ENCODE results near the gene TMEM63C.
"Not testable (repeated sequence)": the region's sequence is repeated elsewhere in the genome, so short reads cannot be mapped to it uniquely, and the experiment has no call there.

The TMEM63C gene

GRCh38 chr14:77158882-77159255 is 22.7 kb upstream of the TMEM63C start:
- Histone ChIP-seq H3K4me1 (ENCODE audit: control insufficient read depth in 1 of 2, insufficient read depth in 2 of 2, low read length in 2 of 2) (peaks cover 0 to 12% of the 10 kb centered on the region in 2 donors), H3K27me3 (ENCODE audit: low read depth, low read length) (peaks cover 5% of the 10 kb centered on the region), H3K4me3 (ENCODE audit: low read depth in 1 of 2, low read length in 2 of 2) (no peak overlapping the region), H3K36me3 (ENCODE audit: control insufficient read depth in 1 of 2, insufficient read depth in 2 of 2, low read length in 2 of 2) (no peaks in the 10 kb centered on the region), H3K9me3 (ENCODE audit: control insufficient read depth in 1 of 2, low read length in 2 of 2) (no peaks in the 10 kb centered on the region), H3K27ac (ENCODE audit: low read length) (no peak overlapping the region)

GRCh38 chr14:77161011-77161410 is 20.6 kb upstream of the TMEM63C start:
- peaks cover 0 to 12% of the 10 kb centered on the region in 2 donors for H3K4me1 ChIP-seq (ENCODE audit: control insufficient read depth in 1 of 2, insufficient read depth in 2 of 2, low read length in 2 of 2)
- no peaks in the 10 kb centered on the region for H3K27me3 ChIP-seq (ENCODE audit: low read depth, low read length)

GRCh38 chr14:77170045-77170444 is 11.6 kb upstream of the TMEM63C start:
- Histone ChIP-seq H3K27ac (ENCODE audit: low read length) (no peak overlapping the region), H3K9me3 (ENCODE audit: control insufficient read depth in 1 of 2, low read length in 2 of 2) (peaks cover 0 to 10% of the 10 kb centered on the region in 2 donors)

More at GRCh38 chr14:77161011-77161410, 20.6 kb upstream of the TMEM63C start:
- Histone ChIP-seq H3K36me3 (ENCODE audit: control insufficient read depth in 1 of 2, insufficient read depth in 2 of 2, low read length in 2 of 2) (no peaks in the 10 kb centered on the region), H3K9me3 (ENCODE audit: control insufficient read depth in 1 of 2, low read length in 2 of 2) (no peaks in the 10 kb centered on the region), H3K27ac (ENCODE audit: low read length) (no peak overlapping the region), H3K4me3 (ENCODE audit: low read depth in 1 of 2, low read length in 2 of 2) (no peak overlapping the region)

GRCh38 chr14:77172916-77173315 is 8.7 kb upstream of the TMEM63C start:
- no peaks in the 10 kb centered on the region for H3K36me3 ChIP-seq (ENCODE audit: control insufficient read depth in 1 of 2, insufficient read depth in 2 of 2, low read length in 2 of 2)
- H3K27me3 ChIP-seq (ENCODE audit: low read depth, low read length), result no peaks in the 10 kb centered on the region
- H3K9me3 ChIP-seq (ENCODE audit: control insufficient read depth in 1 of 2, low read length in 2 of 2), result peaks cover 0 to 10% of the 10 kb centered on the region in 2 donors
- no peak overlapping the region for H3K27ac ChIP-seq (ENCODE audit: low read length)
- H3K4me3 ChIP-seq (ENCODE audit: low read depth in 1 of 2, low read length in 2 of 2), result no peak overlapping the region
- H3K4me1 ChIP-seq (ENCODE audit: control insufficient read depth in 1 of 2, insufficient read depth in 2 of 2, low read length in 2 of 2), result no peaks in the 10 kb centered on the region

More at GRCh38 chr14:77170045-77170444, 11.6 kb upstream of the TMEM63C start:
- H3K4me3 ChIP-seq (ENCODE audit: low read depth in 1 of 2, low read length in 2 of 2), result no peak overlapping the region
- H3K4me1 ChIP-seq (ENCODE audit: control insufficient read depth in 1 of 2, insufficient read depth in 2 of 2, low read length in 2 of 2), result no peaks in the 10 kb centered on the region
- H3K27me3 ChIP-seq (ENCODE audit: low read depth, low read length), result no peaks in the 10 kb centered on the region
- no peaks in the 10 kb centered on the region for H3K36me3 ChIP-seq (ENCODE audit: control insufficient read depth in 1 of 2, insufficient read depth in 2 of 2, low read length in 2 of 2)

- not testable (repeated sequence) for H3K4me3 ChIP-seq (ENCODE audit: low read depth in 1 of 2, low read length in 2 of 2); H3K36me3 ChIP-seq (ENCODE audit: control insufficient read depth in 1 of 2, insufficient read depth in 2 of 2, low read length in 2 of 2); H3K27ac ChIP-seq (ENCODE audit: low read length); H3K9me3 ChIP-seq (ENCODE audit: control insufficient read depth in 1 of 2, low read length in 2 of 2); H3K4me1 ChIP-seq (ENCODE audit: control insufficient read depth in 1 of 2, insufficient read depth in 2 of 2, low read length in 2 of 2); H3K27me3 ChIP-seq (ENCODE audit: low read depth, low read length)
Measured at GRCh38 chr14:77173911-77174617, 7.5 kb upstream of the TMEM63C start.

GRCh38 chr14:77175843-77176242 is 5.8 kb upstream of the TMEM63C start:
- Histone ChIP-seq H3K36me3 (ENCODE audit: control insufficient read depth in 1 of 2, insufficient read depth in 2 of 2, low read length in 2 of 2) (no peaks in the 10 kb centered on the region), H3K9me3 (ENCODE audit: control insufficient read depth in 1 of 2, low read length in 2 of 2) (peaks cover 0 to 3% of the 10 kb centered on the region in 2 donors), H3K27ac (ENCODE audit: low read length) (no peak overlapping the region), H3K4me3 (ENCODE audit: low read depth in 1 of 2, low read length in 2 of 2) (no peak overlapping the region), H3K27me3 (ENCODE audit: low read depth, low read length) (peaks cover 3% of the 10 kb centered on the region), H3K4me1 (ENCODE audit: control insufficient read depth in 1 of 2, insufficient read depth in 2 of 2, low read length in 2 of 2) (no peaks in the 10 kb centered on the region)

- Histone ChIP-seq H3K36me3 (ENCODE audit: control insufficient read depth in 1 of 2, insufficient read depth in 2 of 2, low read length in 2 of 2) (no peaks in the 10 kb centered on the region), H3K9me3 (ENCODE audit: control insufficient read depth in 1 of 2, low read length in 2 of 2) (no peaks in the 10 kb centered on the region), H3K4me3 (ENCODE audit: low read depth in 1 of 2, low read length in 2 of 2) (no peak overlapping the region), H3K4me1 (ENCODE audit: control insufficient read depth in 1 of 2, insufficient read depth in 2 of 2, low read length in 2 of 2) (peaks cover 0 to 14% of the 10 kb centered on the region in 2 donors), H3K27ac (ENCODE audit: low read length) (no peak overlapping the region), H3K27me3 (ENCODE audit: low read depth, low read length) (peaks cover 12% of the 10 kb centered on the region)
Measured at GRCh38 chr14:77177702-77178101, 3.9 kb upstream of the TMEM63C start.

GRCh38 chr14:77178656-77179055 is 2.9 kb upstream of the TMEM63C start:
- H3K4me1 ChIP-seq (ENCODE audit: control insufficient read depth in 1 of 2, insufficient read depth in 2 of 2, low read length in 2 of 2), result peaks cover 0 to 14% of the 10 kb centered on the region in 2 donors
- no peaks in the 10 kb centered on the region for H3K9me3 ChIP-seq (ENCODE audit: control insufficient read depth in 1 of 2, low read length in 2 of 2)
- H3K36me3 ChIP-seq (ENCODE audit: control insufficient read depth in 1 of 2, insufficient read depth in 2 of 2, low read length in 2 of 2), result no peaks in the 10 kb centered on the region
- H3K27ac ChIP-seq (ENCODE audit: low read length), result no peak overlapping the region
- H3K27me3 ChIP-seq (ENCODE audit: low read depth, low read length), result peaks cover 21% of the 10 kb centered on the region
- H3K4me3 ChIP-seq (ENCODE audit: low read depth in 1 of 2, low read length in 2 of 2), result no peak overlapping the region

GRCh38 chr14:77180726-77181602 is 634 bp upstream of the TMEM63C start:
- no peaks in the 10 kb centered on the region for H3K36me3 ChIP-seq (ENCODE audit: control insufficient read depth in 1 of 2, insufficient read depth in 2 of 2, low read length in 2 of 2)
- peak overlapping the region in 1 of 2 donors; percentile 60 for H3K4me3 ChIP-seq (ENCODE audit: low read depth in 1 of 2, low read length in 2 of 2)
- H3K9me3 ChIP-seq (ENCODE audit: control insufficient read depth in 1 of 2, low read length in 2 of 2), result no peaks in the 10 kb centered on the region
- H3K4me1 ChIP-seq (ENCODE audit: control insufficient read depth in 1 of 2, insufficient read depth in 2 of 2, low read length in 2 of 2), result peaks cover 0 to 14% of the 10 kb centered on the region in 2 donors
- H3K27me3 ChIP-seq (ENCODE audit: low read depth, low read length), result peaks cover 32% of the 10 kb centered on the region
- no peak overlapping the region for H3K27ac ChIP-seq (ENCODE audit: low read length)

GRCh38 chr14:77183896-77184295 is 2.3 kb downstream of the TMEM63C start:
- no peaks in the 10 kb centered on the region for H3K36me3 ChIP-seq (ENCODE audit: control insufficient read depth in 1 of 2, insufficient read depth in 2 of 2, low read length in 2 of 2)
- peaks cover 32% of the 10 kb centered on the region for H3K27me3 ChIP-seq (ENCODE audit: low read depth, low read length)
- peaks cover 0 to 14% of the 10 kb centered on the region in 2 donors for H3K4me1 ChIP-seq (ENCODE audit: control insufficient read depth in 1 of 2, insufficient read depth in 2 of 2, low read length in 2 of 2)
- H3K4me3 ChIP-seq (ENCODE audit: low read depth in 1 of 2, low read length in 2 of 2), result no peak overlapping the region
- H3K27ac ChIP-seq (ENCODE audit: low read length), result no peak overlapping the region
- H3K9me3 ChIP-seq (ENCODE audit: control insufficient read depth in 1 of 2, low read length in 2 of 2), result no peaks in the 10 kb centered on the region

- H3K27ac ChIP-seq (ENCODE audit: low read length), result no peak overlapping the region
- H3K27me3 ChIP-seq (ENCODE audit: low read depth, low read length), result peaks cover 32% of the 10 kb centered on the region
Measured at GRCh38 chr14:77184396-77185092, 2.9 kb downstream of the TMEM63C start.

More at GRCh38 chr14:77184396-77185092, 2.9 kb downstream of the TMEM63C start:
- no peaks in the 10 kb centered on the region for H3K9me3 ChIP-seq (ENCODE audit: control insufficient read depth in 1 of 2, low read length in 2 of 2)
- peaks cover 0 to 14% of the 10 kb centered on the region in 2 donors for H3K4me1 ChIP-seq (ENCODE audit: control insufficient read depth in 1 of 2, insufficient read depth in 2 of 2, low read length in 2 of 2)
- H3K36me3 ChIP-seq (ENCODE audit: control insufficient read depth in 1 of 2, insufficient read depth in 2 of 2, low read length in 2 of 2), result no peaks in the 10 kb centered on the region
- no peak overlapping the region for H3K4me3 ChIP-seq (ENCODE audit: low read depth in 1 of 2, low read length in 2 of 2)

Measured in muscle layer of duodenum (tissue), 2 donors.